NCI-H1417 treated with DMSO at 0.1 percent for 48 hours (cell line): ENCODE measurements around the gene KLF16.
"Not testable (repeated sequence)": the region's sequence is repeated elsewhere in the genome, so short reads cannot be mapped to it uniquely, and the experiment has no call there.

Experiments used
- DNase-seq: peaks from one replicate; lab custom pipeline; 2025; lab: John Stamatoyannopoulos, UW

The KLF16 gene

DNA sequence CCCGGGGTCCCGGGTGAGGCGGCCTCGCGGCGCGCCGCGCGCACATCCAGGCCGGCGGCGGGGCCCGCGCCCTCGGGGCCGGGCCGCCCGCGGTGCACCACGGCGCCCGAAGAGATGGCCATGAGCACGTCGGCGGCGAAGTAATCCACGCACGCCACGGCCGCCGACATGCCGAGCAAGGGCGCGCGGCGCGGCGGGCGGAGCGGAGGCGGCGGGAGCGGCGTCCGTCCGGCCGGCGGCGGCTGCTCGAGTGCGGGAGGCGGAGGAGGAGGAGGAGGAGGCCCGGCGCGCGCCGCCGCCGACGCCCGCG, at the start of gene KLF16:
KLF16 (minus strand) TSS at position 252 of the 310 bp plus-strand sequence; CDS start at position 170, 82 bp downstream.
- DNase-seq, result no peak

DNA sequence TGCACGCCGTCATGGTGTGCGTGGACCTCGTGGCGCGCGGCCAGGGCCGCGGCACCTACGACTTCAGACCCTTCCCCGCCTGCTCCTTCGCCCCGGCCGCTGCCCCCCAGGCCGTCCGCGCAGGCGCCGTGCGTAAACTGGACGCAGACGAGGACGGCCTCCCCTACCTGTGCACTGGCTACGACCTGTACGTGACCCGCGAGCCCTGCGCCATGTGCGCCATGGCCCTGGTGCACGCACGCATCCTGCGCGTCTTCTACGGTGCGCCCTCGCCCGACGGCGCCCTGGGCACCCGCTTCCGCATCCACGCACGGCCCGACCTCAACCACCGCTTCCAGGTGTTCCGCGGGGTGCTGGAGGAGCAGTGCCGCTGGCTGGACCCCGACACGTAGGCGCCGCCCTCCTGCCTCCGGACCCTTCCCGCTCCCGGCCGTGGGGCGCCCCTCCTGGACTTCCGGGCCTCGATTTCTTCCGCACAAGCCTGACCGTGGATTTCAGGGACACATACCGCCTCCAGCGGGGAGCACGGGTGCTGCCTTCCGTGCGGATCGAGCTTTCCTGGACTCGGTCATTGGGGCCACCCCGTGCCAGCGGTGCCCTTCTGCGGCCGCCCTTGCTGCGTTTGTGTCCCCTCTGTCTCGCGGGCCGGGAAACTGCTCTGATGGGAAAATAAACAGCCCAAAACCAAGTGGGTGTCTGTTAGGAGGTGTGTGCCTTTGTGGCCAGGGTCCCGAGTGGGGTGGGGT, 49.6 kb upstream of the KLF16 start:
- DNase-seq, result no peak

DNA sequence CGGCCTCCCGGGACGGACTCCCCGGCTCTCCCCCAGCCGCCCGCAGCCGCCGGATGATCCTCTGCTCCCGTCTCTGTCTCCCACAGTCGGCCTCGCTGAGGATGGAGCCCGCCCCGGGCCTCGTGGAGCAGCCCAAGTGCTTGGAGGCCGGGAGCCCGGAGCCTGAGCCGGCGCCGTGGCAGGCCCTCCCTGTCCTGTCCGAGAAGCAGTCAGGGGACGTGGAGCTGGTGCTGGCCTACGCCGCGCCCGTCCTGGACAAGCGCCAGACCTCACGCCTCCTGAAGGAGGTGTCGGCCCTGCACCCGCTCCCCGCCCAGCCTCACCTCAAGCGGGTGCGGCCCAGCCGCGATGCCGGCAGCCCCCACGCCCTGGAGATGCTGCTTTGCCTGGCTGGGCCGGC, 48.6 kb upstream of the KLF16 start:
- DNase-seq, result no peak

DNA sequence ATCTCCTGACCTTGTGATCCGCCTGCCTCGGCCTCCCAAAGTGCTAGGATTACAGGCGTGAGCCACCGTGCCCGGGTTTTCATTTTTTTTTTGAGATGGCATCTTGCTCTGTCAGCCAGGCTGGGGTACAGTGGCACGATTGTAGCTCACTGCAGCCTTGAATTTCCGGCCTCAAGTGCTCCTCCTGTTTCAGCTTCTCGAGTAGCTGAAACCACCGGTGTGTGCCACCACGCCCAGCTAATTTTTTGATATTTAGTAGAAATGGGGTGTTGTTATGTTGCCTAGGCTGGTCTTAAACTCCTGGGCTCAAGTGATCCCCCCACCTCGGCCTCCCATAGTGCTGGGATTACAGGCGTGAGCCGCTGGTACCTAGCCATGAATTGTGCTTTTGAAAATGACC, 47.7 kb upstream of the KLF16 start:
- DNase-seq, result no peak

GRCh38 chr19:1910177-1910576, 46.8 kb upstream of the KLF16 start:
- DNase-seq, result no peak

- no peak for DNase-seq
Observed at GRCh38 chr19:1909761-1910080, 46.3 kb upstream of the KLF16 start.

GRCh38 chr19:1908364-1908678, 44.9 kb upstream of the KLF16 start:
- DNase-seq, result no peak

DNA sequence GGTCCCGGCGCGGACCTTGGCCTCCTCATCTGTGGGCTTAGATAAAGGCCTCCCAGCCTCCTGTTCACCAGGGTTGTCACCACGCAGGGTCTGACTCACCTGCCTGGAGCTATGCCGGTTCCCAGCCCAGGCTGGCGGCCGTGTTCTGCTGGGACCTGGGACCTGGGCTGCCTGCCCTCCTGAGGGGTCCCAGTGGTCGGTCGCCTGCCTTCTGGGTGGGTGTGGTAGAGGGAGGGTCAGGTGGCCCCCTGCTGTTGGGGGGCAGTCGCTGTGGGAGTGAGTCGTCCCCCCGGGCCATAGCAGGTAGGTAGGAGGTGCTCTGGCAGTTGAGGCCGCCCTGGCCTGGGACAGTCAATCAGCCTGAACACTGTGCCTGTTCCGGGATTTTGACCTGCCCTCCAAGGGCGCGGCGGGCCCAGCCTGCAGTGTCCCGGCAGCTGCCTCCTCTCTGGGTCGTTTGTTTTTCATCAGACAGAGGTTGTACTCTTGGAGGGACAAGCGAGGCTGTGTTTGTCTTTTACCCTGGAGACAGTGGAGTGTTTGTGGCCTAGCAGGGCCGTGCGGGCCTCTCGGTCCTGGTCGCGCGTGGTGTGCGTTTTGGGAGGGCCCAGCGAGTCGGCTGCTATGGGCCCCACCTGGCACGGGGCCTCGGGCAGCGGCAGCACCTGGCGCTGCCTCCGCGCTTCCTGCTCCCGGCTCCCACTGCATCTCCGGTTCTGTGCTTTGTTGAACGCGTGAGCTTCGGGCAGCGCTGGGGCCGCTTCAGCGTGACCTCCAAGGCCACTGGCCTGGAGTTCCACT, 44.4 kb upstream of the KLF16 start:
- no peak for DNase-seq

DNA sequence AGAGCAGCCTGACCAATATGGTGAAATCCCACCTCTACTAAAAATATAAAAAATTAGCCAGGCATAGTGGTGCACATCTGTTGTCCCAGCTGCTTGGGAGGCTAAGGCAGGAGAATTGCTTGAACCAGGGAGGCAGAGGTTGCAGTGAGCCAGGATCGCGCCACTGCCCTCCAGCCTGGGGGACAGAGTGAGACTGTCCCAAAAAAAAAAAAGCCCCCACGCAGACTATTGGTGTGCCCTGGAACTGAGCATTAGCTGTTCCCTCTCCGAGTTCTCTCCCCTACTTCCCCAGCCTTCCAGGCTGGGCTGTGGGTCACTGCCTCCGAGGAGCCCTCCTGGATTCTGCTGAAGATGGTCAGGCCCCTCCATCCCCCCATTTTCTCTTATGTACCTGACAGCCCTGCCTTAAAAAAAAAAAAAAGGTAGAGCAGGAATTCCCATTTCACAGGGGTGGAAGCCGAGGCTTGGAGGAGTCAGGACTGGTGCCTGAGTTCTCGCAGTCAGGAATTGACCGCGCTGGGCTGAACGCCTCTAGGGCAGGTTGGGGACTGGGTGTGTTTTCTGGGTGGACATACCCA, 43.7 kb upstream of the KLF16 start:
- DNase-seq, result no peak

DNA sequence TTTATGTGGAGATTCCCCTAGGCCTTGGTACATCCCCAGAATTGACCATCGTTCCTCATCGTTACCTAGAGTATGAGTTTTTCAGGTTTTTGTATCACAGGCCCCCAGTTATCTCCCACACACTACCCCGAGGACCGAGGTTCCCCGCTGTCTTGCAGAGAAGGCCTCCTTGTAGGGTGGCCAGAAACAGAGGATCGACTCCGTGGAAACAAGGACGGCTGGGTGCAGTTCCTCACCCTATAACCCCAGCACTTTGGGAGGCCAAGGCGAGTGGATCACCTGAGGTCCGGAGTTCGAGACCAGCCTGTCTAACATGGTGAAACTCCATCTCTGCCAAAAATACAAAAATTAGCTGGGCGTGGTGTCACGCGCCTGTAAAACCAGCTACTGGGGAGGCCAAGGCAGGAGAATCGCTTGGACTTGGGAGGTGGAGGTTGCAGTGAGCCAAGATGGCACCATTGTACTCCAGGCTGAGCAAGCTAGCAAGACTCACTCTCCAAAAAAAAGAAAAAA, 42.5 kb upstream of the KLF16 start:
- DNase-seq, result no peak

DNA sequence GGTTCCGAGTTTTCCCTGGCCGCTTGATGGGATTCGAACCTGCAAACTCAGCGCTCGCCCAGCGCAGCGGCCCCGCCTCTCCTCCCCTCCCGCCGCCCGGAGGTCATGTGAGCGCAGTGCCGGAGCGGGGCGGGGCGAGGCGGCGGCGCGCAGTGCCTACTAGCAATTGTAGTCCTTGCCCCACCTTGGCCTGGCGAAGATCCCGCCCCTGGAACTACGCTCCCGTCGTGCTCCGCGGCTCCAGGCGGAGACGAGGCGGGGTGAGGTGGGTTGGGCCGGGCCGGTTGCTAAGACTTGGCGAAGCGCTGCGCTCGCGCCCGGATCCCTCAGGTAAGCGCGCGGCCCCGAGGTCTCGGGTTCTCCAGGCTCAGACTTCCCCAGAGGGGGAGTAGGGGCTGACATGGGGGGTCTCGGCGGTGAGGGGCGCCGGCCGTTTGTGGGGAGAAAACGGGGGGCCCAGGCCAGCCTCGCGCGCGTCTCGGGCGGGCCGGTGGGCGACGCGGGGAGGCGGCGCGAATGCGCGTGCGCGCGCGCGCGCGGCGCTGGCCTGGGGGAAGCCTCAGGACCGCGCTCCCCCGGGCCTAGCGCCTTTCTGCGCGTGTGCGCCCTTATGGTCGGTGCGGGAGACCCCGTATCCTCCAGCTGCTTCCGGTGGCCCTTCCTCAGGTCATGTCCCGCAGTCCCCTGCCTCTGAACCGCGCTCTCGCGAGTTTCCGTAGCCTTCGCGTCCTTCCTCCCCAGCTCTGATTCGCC, 41.9 kb upstream of the KLF16 start, which contains the start of the genes ADAT3 and SCAMP4:
ADAT3 (plus strand) TSS at position 290 of the 753 bp plus-strand sequence. CDS start 6,649 bp downstream, outside the sequence.
SCAMP4 (plus strand) TSS at position 290 of the 753 bp plus-strand sequence. CDS start 9,621 bp downstream, outside the sequence.
- DNase-seq, result peak; percentile 95

- DNase-seq, result no peak
Observed at GRCh38 chr19:1904860-1905109, 41.4 kb upstream of the KLF16 start.

DNA sequence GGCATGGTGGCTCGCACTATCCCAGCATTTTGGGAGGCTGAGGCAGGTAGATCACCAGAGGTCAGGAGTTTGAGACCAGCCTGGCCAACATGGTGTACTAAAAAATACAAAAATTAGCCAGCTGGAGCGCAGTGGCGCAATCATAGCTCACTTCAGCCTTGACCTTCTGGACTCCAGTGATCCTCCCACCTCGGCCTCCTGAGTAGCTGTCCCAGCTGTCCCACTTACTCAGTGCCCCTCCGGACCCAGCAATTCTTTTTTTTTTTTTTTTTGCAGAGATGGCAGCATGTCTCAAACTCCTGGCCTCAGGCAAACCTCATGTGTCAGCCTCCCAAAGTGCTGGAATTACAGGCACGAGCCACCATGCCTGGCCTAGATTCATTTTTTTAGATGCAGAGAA, 39.5 kb upstream of the KLF16 start:
- no peak for DNase-seq

- no peak for DNase-seq
Observed at GRCh38 chr19:1901940-1902404, 38.6 kb upstream of the KLF16 start.

GRCh38 chr19:1896508-1896907, 33.1 kb upstream of the KLF16 start:
- DNase-seq, result no peak

DNA sequence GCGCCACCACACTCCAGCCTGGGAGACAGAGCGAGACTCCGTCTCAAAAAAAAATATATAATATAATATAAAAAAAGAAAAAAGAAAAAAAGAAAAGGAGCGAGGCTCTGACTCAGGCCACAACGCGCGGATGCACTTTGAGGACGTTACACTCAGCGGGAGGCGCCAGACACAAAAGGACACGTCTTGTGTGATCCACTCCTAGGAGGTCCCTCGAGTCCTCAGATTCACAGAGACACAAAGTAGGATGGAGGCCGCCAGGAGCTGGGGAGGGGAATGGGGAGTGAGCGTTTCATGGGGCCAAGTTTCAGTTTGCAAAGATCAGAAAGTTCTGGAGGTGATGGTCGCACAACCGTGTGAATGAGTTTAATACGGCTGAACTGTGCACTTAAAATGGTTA, 30.4 kb upstream of the KLF16 start:
- DNase-seq, result no peak

DNA sequence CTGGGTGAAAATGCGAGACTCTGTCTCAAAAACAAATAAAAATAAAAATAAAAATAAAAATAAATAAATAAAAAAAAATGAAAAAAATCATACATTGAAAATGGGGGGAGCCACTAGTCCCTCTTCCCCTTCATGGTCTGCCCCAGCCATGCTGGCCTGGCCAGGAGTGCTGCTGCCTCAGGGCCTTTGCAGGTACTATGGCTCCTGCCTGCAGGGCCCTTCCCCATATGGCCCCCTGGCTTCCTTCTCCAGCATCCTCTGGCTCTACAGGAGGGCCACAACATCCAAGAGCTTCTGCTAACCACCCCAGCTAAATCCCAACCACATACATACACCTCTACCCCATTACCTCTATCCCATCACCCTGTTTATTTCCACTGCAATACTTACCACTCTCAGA, 26.5 kb upstream of the KLF16 start:
- DNase-seq, result no peak

DNA sequence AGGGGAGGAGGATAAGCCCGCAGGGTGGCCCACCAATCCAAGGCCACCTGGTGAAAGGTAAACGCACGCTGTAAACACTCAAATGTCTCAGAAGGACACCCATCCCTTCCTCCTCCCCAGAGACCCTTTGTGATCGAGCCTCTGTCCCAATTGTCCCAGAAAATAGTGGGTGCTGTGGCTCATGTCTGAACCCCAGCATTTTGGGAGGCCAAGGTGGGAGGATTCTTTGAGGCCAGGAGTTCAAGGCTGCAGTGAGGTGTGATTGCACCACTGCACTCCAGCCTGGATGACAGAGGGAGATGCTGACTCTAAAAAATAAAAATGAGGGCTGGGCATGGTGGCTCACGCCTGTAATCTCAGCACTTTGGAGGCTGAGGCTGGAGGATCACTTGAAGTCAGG, 25.0 kb upstream of the KLF16 start:
- no peak for DNase-seq

GRCh38 chr19:1886360-1886759, 23.0 kb upstream of the KLF16 start:
- DNase-seq, result not testable (repeated sequence)

DNA sequence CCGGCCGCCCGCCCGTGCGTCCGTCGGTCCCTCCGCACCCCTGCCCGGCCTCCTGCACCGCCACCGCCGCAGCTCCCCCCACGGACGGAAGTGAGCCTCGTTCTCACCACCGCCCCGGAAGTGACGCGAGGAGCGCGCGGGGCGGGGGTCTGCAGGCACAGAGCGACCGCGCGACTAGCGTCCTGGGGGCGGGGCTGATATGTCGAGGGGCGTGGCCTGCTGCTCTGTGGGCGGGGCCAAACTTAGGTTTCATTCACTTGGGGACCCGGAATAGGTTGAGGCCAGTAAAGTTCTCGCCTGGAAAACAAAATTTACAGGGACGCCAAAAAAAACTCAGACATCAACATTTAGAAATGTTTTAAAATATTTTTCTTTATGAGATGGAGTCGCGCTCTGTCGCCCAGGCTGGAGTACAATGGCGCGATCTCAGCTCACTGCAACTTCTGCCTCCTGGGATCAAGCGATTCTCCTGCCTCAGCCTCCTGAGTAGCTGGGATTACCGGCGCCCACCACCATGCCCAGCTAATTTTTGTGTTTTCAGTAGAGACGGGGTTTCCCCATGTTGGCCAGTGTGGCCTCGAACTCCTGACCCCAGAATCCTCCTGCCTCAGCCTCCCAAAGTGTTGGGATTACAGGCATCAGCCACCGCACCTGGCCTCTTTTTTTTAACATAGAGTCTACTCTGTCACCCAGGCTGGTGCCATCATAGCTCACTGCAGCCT, 22.2 kb upstream of the KLF16 start, which contains the start of gene ABHD17A:
ABHD17A (minus strand) TSS at position 99 of the 722 bp plus-strand sequence. CDS start 3,930 bp downstream, outside the sequence.
- peak; percentile 81 for DNase-seq

DNA sequence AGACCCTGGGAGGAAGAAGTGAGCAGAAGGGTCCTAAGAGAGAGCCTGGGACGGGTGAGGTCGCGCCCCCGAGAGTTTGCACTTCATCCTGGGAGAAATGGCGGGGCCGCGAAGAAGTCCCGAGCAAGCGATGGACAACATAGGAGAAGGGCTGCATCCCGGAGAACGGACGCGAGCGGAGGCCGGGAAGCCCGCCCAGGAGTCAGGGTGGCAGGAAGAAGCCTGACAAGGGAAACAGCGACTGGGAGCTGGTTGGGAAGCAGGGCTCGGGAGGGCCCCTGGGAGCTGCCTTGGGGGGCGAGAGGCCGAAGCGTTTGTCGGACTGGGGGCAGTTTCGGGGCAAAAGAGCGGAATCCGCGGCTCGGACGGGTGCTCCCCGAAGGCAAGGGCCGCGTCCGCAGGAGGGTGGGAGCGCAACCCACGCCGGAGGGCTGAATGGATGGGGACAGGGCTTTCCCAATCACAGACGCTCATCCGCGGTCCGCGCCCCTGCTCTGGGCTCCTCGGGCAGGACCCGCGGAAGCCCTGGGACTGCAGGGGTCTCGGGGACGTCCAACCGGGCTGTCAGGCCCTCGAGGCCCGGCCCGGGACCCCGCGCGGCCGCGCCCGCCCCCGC, 21.4 kb upstream of the KLF16 start:
- no peak for DNase-seq
